H1 (cell line): ENCODE results near the gene ELOVL5. TPM values are rescaled to one million over a fixed set of nuclear protein-coding genes. Genes with fewer than 3 reads are reported as not detected.

ENCODE experiments used
- CTCF ChIA-PET: fragments of 300-600 bp; sonication (Branson Sonifier 250); formaldehyde crosslinking; loops from one replicate; lab custom pipeline; 2021; ENCODE audit not compliant: partially characterized antibody; lab: Charles Lee
- POLR2A ChIA-PET: fragments of 300-600 bp; sonication (Branson Sonifier 250); formaldehyde crosslinking; loops from one replicate; lab custom pipeline; 2021; ENCODE audit warnings: inconsistent platforms; ENCODE audit not compliant: partially characterized antibody; lab: Charles Lee
- DNase-seq, 2 experiments: peaks; one replicate each; pipeline versions ENCODE4 v3.0.0 to v3.0.0-alpha.2; 2010 to 2022; ENCODE audit warnings: low spot score in 2 of 2, low read depth in 1 of 2, mixed read lengths in 1 of 2
- FAIRE-seq: peaks from 2 replicates; lab custom pipeline; 2011; peaks lifted over from hg19 to GRCh38; lab: Jason Lieb, UNC
- H2AFZ ChIP-seq: 2 replicates; pipeline ENCODE4 v1.8.1; 2012; ENCODE audit warnings: low read length, inconsistent platforms
- H2AK5ac ChIP-seq: 2 replicates; pipeline ENCODE4 v1.6.1; 2013; ENCODE audit warnings: low read depth, low read length
- H2BK120ac ChIP-seq: replicated peaks from 2 replicates; pipeline ENCODE3; 2013; ENCODE audit warnings: low read depth, low read length, inconsistent platforms
- H2BK12ac ChIP-seq: 2 replicates; pipeline ENCODE4 v1.6.1; 2013; ENCODE audit warnings: low read depth, low read length
- H2BK15ac ChIP-seq: 2 replicates; pipeline ENCODE4 v1.6.1; 2013; ENCODE audit warnings: low read length
- H2BK20ac ChIP-seq: 2 replicates; pipeline ENCODE4 v1.6.1; 2013; ENCODE audit warnings: low read length
- H2BK5ac ChIP-seq: 2 replicates; pipeline ENCODE4 v1.6.1; 2013; ENCODE audit warnings: low read depth, low read length
- H3K14ac ChIP-seq: 2 replicates; pipeline ENCODE4 v1.6.1; 2013; ENCODE audit warnings: inconsistent platforms; ENCODE audit not compliant: insufficient read length
- H3K18ac ChIP-seq: 2 replicates; pipeline ENCODE4 v1.6.1; 2013; ENCODE audit warnings: low read length; ENCODE audit errors: extremely low read depth
- H3K23ac ChIP-seq: 2 replicates; pipeline ENCODE4 v1.6.1; 2013; ENCODE audit warnings: inconsistent platforms; ENCODE audit not compliant: insufficient read length
- H3K23me2 ChIP-seq: 2 replicates; pipeline ENCODE4 v1.6.1; 2013; ENCODE audit warnings: low read depth, low read length
- H3K27ac ChIP-seq: 2 replicates; pipeline ENCODE4 v1.6.1; 2011; ENCODE audit warnings: low read depth, low read length, inconsistent platforms
- H3K27me3 ChIP-seq, 4 experiments: replicated peaks in 1 of 4; 1 replicate in 1 of 4; 2 replicates in 3 of 4; pipeline versions ENCODE4 v1.6.1 to v1.8.1; 2011 to 2013; ENCODE audit warnings: low read length in 3 of 4, mild to moderate bottlenecking in 3 of 4, inconsistent platforms in 2 of 4, mixed read lengths in 2 of 4, moderate library complexity in 1 of 4; ENCODE audit not compliant: control insufficient read depth in 3 of 4, insufficient read depth in 3 of 4; ENCODE audit errors: extremely low read depth in 1 of 4
- H3K36me3 ChIP-seq, 4 experiments: 2 replicates each; pipeline versions ENCODE4 v1.6.1 to v1.8.1; 2011 to 2013; ENCODE audit warnings: mild to moderate bottlenecking in 4 of 4, low read length in 3 of 4, moderate library complexity in 2 of 4, control low read depth in 1 of 4, inconsistent platforms in 1 of 4; ENCODE audit not compliant: insufficient read depth in 4 of 4, control insufficient read depth in 2 of 4
- H3K4ac ChIP-seq: replicated peaks from 2 replicates; pipeline ENCODE3; 2013; ENCODE audit warnings: low read length, low read depth, mixed read lengths, inconsistent platforms; ENCODE audit not compliant: insufficient read length
- H3K4me1 ChIP-seq, 4 experiments: replicated peaks in 1 of 4; 1 replicate in 1 of 4; 2 replicates in 3 of 4; pipeline versions ENCODE4 v1.6.1 to v1.8.1; 2011 to 2013; ENCODE audit warnings: low read length in 3 of 4, inconsistent platforms in 2 of 4, mixed read lengths in 1 of 4; ENCODE audit not compliant: insufficient read depth in 4 of 4, control insufficient read depth in 3 of 4
- H3K4me2 ChIP-seq, 2 experiments: 2 replicates each; pipeline versions ENCODE4 v1.6.1 to v1.8.1; 2011 to 2013; ENCODE audit warnings: low read depth in 2 of 2, low read length in 2 of 2, control low read depth in 1 of 2, inconsistent platforms in 1 of 2, mild to moderate bottlenecking in 1 of 2; ENCODE audit not compliant: insufficient read depth in 1 of 2
- H3K4me3 ChIP-seq, 4 experiments: fragments of 200-600, 300-600 bp in 1 of 4; sonication (generic), shearing (Covaris generic), sonication (Bioruptor Twin) in 1 of 4; 2 replicates each; pipeline versions ENCODE4 v1.5.1 to v1.8.1; 2011 to 2016; ENCODE audit warnings: low read length in 4 of 4, low read depth in 3 of 4, control low read depth in 2 of 4, inconsistent platforms in 2 of 4, mild to moderate bottlenecking in 2 of 4, mixed read lengths in 1 of 4, moderate library complexity in 1 of 4; ENCODE audit not compliant: insufficient read depth in 2 of 4; ENCODE audit errors: extremely low read depth in 1 of 4
- H3K56ac ChIP-seq: replicated peaks from 2 replicates; pipeline ENCODE3; 2013; ENCODE audit warnings: low read depth, mild to moderate bottlenecking, mixed read lengths, low read length, inconsistent platforms; ENCODE audit not compliant: insufficient read length
- H3K79me1 ChIP-seq: 2 replicates; pipeline ENCODE4 v1.6.1; 2013; ENCODE audit warnings: low read depth, low read length, control low read depth
- H3K79me2 ChIP-seq, 2 experiments: 2 replicates each; pipeline versions ENCODE4 v1.6.1 to v1.8.1; 2012 to 2013; ENCODE audit warnings: low read length in 2 of 2, mild to moderate bottlenecking in 2 of 2, inconsistent platforms in 1 of 2; ENCODE audit not compliant: insufficient read depth in 2 of 2, control insufficient read depth in 1 of 2
- H3K9ac ChIP-seq, 4 experiments: replicated peaks in 1 of 4; 1 replicate in 1 of 4; 2 replicates in 3 of 4; pipeline versions ENCODE4 v1.6.1 to v1.8.1; 2011 to 2013; ENCODE audit warnings: low read depth in 3 of 4, low read length in 3 of 4, control low read depth in 2 of 4, mild to moderate bottlenecking in 2 of 4, moderate library complexity in 2 of 4, inconsistent platforms in 1 of 4; ENCODE audit errors: extremely low read depth in 1 of 4
- H3K9me3 ChIP-seq, 2 experiments: 2 replicates each; pipeline versions ENCODE4 v1.6.1 to v1.8.1; 2012 to 2013; ENCODE audit warnings: mild to moderate bottlenecking in 2 of 2, moderate library complexity in 2 of 2, control low read depth in 1 of 2, inconsistent platforms in 1 of 2, low read depth in 1 of 2, low read length in 1 of 2, mixed read lengths in 1 of 2; ENCODE audit not compliant: insufficient read depth in 2 of 2
- H4K20me1 ChIP-seq, 2 experiments: replicated peaks in 1 of 2; 2 replicates each; pipeline versions ENCODE3 to v1.8.1; 2011 to 2013; ENCODE audit warnings: inconsistent platforms in 2 of 2, low read length in 2 of 2, mild to moderate bottlenecking in 1 of 2; ENCODE audit not compliant: insufficient read depth in 2 of 2, control insufficient read depth in 1 of 2
- H4K5ac ChIP-seq: 2 replicates; pipeline ENCODE4 v1.6.1; 2013; ENCODE audit warnings: low read length, low read depth, mixed read lengths, inconsistent platforms; ENCODE audit not compliant: insufficient read length
- H4K8ac ChIP-seq: 2 replicates; pipeline ENCODE4 v1.8.0; 2013; ENCODE audit warnings: mild to moderate bottlenecking, moderate library complexity, low read length, inconsistent platforms; ENCODE audit not compliant: insufficient read depth; ENCODE audit errors: extremely low read depth
- H4K91ac ChIP-seq: replicated peaks from 2 replicates; pipeline ENCODE3; 2013; ENCODE audit warnings: low read length, mixed read lengths, inconsistent platforms; ENCODE audit not compliant: insufficient read length
- ASH2L ChIP-seq: fragments of 200-600, 300-600 bp; sonication (generic); IDR thresholded peaks from one replicate; pipeline ENCODE4 v1.7.1; 2017; ENCODE audit warnings: low read length
- CEBPB ChIP-seq: IDR thresholded peaks from 2 replicates; pipeline ENCODE4 v1.6.1; 2012; ENCODE audit warnings: low read depth, low read length
- JUN ChIP-seq: IDR thresholded peaks from 2 replicates; pipeline ENCODE4 v1.6.1; 2011; ENCODE audit warnings: low read depth, mild to moderate bottlenecking, improper control_type of control experiment, low read length
- KDM1A ChIP-seq: fragments of 200-600, 300-600 bp; sonication (generic); IDR thresholded peaks from 2 replicates; pipeline ENCODE4 v1.7.1; 2016; ENCODE audit warnings: mild to moderate bottlenecking, low read length, borderline replicate concordance
- NANOG ChIP-seq: IDR thresholded peaks from 2 replicates; pipeline ENCODE4 v1.6.1; 2011; ENCODE audit warnings: low read length, low read depth, mild to moderate bottlenecking, inconsistent platforms; ENCODE audit not compliant: insufficient read depth, poor library complexity, severe bottlenecking
- RBBP5 ChIP-seq: IDR thresholded peaks from 2 replicates; pipeline ENCODE4 v1.7.1; 2012; ENCODE audit warnings: low read depth, mild to moderate bottlenecking, inconsistent platforms, low read length, moderate library complexity, borderline replicate concordance
- SAP30 ChIP-seq: fragments of 300-600 bp; sonication (generic); IDR thresholded peaks from 2 replicates; pipeline ENCODE4 v1.7.1; 2012; ENCODE audit warnings: low read length, moderate library complexity, mild to moderate bottlenecking, inconsistent platforms; ENCODE audit not compliant: insufficient read depth, insufficient replicate concordance
- SUZ12 ChIP-seq: fragments of 200-600 bp; sonication (generic); IDR thresholded peaks from 2 replicates; pipeline ENCODE4 v1.6.1; 2012; ENCODE audit warnings: mild to moderate bottlenecking, inconsistent platforms, low read length, moderate library complexity, mixed read lengths
- ZNF274 ChIP-seq: IDR thresholded peaks from 2 replicates; pipeline ENCODE4 v1.7.0; 2012; ENCODE audit warnings: low read length, borderline replicate concordance; ENCODE audit errors: extremely low read depth
- WGBS, 2 experiments: shearing (Covaris generic) in 1 of 2; methylation state at CpG; one replicate each; pipeline versions ENCODE4 v1.1.6 to v1.1.7; 2013 to 2015; ENCODE audit warnings: low lambda C conversion rate in 2 of 2, mixed read lengths in 2 of 2, inconsistent platforms in 1 of 2, low coverage in 1 of 2, missing lambda C conversion rate in 1 of 2; ENCODE audit not compliant: insufficient replicate concordance in 2 of 2, insufficient coverage in 1 of 2, insufficient read length in 1 of 2; ENCODE audit errors: extremely low coverage in 1 of 2, missing lambda C conversion rate in 1 of 2; 5-methylcytosine and 5-hydroxymethylcytosine counted together
- polyA plus RNA-seq, 7 experiments: library from polyadenylated mRNA; depleted of rRNA in 3 of 7; stranded (reverse) in 5 of 7; unstranded in 2 of 7; fragments of >200 nt in 5 of 7; fragments of 200-250 nt in 2 of 7; gene quantifications; 1 replicate in 5 of 7; 2 replicates in 1 of 7; 4 replicates in 1 of 7; pipeline versions ENCODE4 v1.2.1 to v1.2.3, GENCODE V29; 2011 to 2013; ENCODE audit warnings: missing spikeins in 2 of 7, mixed read lengths in 2 of 7
- total RNA-seq: library from RNA; stranded (reverse); fragmentation: NEBNext Ultra II Directional; extraction: Animal tissue kit (Norgen Biotek cat#: 25700); gene quantifications from 2 replicates; pipeline ENCODE4 v1.2.1, GENCODE V29; 2021
- TF ChIP-seq, protein P1 (sequence below): IDR thresholded peaks from 2 replicates; pipeline ENCODE4 v1.6.1; 2011; ENCODE audit warnings: low read length, improper control_type of control experiment

The ELOVL5 gene
- total and polyA plus RNA-seq, 2 of the 8 experiments (the other 6 are each of a cell fraction or from before 2014, with no cell fraction given), result 113 to 156 TPM

DNA sequence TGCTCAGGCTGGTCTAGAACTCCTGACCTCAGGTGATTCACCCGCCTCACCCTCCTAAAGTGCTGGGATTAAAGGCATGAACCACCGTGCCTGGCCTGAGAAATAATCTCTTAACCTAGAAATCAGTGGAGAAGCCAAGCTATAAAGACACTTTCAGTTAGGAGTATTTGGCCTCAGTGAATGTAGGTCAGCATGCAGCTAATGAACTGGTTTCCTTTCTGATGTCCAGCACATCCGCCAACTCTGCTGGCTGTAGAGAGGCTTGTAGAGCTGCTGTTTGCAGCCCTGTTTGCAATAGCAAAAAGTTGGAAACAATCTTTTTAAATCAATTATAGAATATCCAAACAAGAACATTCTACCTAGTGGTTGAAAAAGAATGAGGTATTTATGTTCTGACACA lies 42.4 kb upstream of the ELOVL5 start:
- Histone ChIP-seq H2AFZ (no peak overlapping the region), H3K23ac (no peak overlapping the region), H3K4me2 (no peak overlapping the region), H3K79me2 (no peaks in the 10 kb centered on the region), H3K14ac (no peak overlapping the region), H3K56ac (no peak overlapping the region), H4K20me1 (no peaks in the 10 kb centered on the region), H2AK5ac (no peak overlapping the region), H3K27me3 (no peaks in the 10 kb centered on the region), H3K9ac (no peak overlapping the region), H2BK12ac (no peak overlapping the region), H4K8ac (no peak overlapping the region), H3K36me3 (no peaks in the 10 kb centered on the region), H2BK120ac (no peak overlapping the region), H3K4ac (no peak overlapping the region), H3K18ac (no peak overlapping the region), H3K4me3 (no peak overlapping the region), H2BK15ac (no peak overlapping the region), H3K79me1 (no peaks in the 10 kb centered on the region), H4K91ac (no peak overlapping the region), H3K23me2 (no peaks in the 10 kb centered on the region), H3K27ac (no peak overlapping the region), H2BK5ac (no peak overlapping the region), H3K4me1 (peaks cover 0 to 9% (median 0%) of the 10 kb centered on the region in 4 experiments; a peak in 1 of 7 replicates), H3K9me3 (no peaks in the 10 kb centered on the region), H2BK20ac (no peak overlapping the region), H4K5ac (no peak overlapping the region)
- 96% methylated on average over 3 of the region's 3 CpGs; no CpG with 5 or more reads in 1 of the 2 experiments for WGBS, 2 experiments
- CTCF ChIA-PET, result interaction anchor here (0.7 to 1.9 kb wide), 4 partner anchors 19 to 668 kb away, joined by 3 to 5 read pairs (median 4); no protein-coding TSS in a partner anchor
- FAIRE-seq (no peak), DNase-seq (no peak)
- no peak for TF ChIP-seq NANOG
- TF ChIP-seq RBBP5, result no peak
- TF ChIP-seq KDM1A, result no peak
- TF ChIP-seq ZNF274, result no peak
- TF ChIP-seq, protein P1, sequence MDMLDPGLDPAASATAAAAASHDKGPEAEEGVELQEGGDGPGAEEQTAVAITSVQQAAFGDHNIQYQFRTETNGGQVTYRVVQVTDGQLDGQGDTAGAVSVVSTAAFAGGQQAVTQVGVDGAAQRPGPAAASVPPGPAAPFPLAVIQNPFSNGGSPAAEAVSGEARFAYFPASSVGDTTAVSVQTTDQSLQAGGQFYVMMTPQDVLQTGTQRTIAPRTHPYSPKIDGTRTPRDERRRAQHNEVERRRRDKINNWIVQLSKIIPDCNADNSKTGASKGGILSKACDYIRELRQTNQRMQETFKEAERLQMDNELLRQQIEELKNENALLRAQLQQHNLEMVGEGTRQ, result no peak
- TF ChIP-seq SUZ12, result no peak
- no peak for TF ChIP-seq ASH2L
- no peak for TF ChIP-seq JUN
- TF ChIP-seq SAP30, result no peak
- TF ChIP-seq CEBPB, result no peak
- POLR2A ChIA-PET, result no interaction called here
